HCT116 (cell line): ENCODE data around the gene LTV1. TPM values are rescaled to one million over a fixed set of nuclear protein-coding genes. Genes with fewer than 3 reads are reported as not detected.

ENCODE experiments used
- ATAC-seq: fragments of 200-7000 bp; cut with Tn5 transposase; 2 replicates; pipeline ENCODE4 v1.9.1; 2020; ENCODE audit warnings: mild to moderate bottlenecking, moderate library complexity
- BruUV-seq: library from RNA; stranded (reverse); fragments of 400-500 nt; replicated peaks from 2 replicates; lab custom pipeline; 2021; lab: Mats Ljungman, UMichigan
- CTCF ChIA-PET: fragments of 300-600 bp; sonication (Branson Sonifier 250); formaldehyde crosslinking; loops from one replicate; lab custom pipeline; 2021; ENCODE audit warnings: antibody characterized with exemption; lab: Charles Lee
- POLR2A ChIA-PET: fragments of 300-600, 350-600 bp; sonication (Branson Sonifier 250); formaldehyde crosslinking; loops from one replicate; lab custom pipeline; 2021; ENCODE audit warnings: antibody characterized with exemption; lab: Charles Lee
- RAD21 ChIA-PET, 2 experiments: fragments of 300-600 bp; sonication (Branson Sonifier 250); formaldehyde crosslinking; loops; one replicate each; lab custom pipeline; 2023; ENCODE audit warnings: low total read pairs in 2 of 2; ENCODE audit not compliant: uncharacterized antibody in 2 of 2, unreplicated experiment in 2 of 2, low non-redundant PET in 1 of 2; lab: Charles Lee
- DNase-seq: peaks from one replicate; pipeline ENCODE4 v3.0.0-alpha.2; 2010; ENCODE audit warnings: low read depth, low spot score
- H2AFZ ChIP-seq: fragments of 200-600 bp; shearing (Covaris generic), sonication (generic); 2 replicates; pipeline ENCODE4 v1.6.1; 2017; ENCODE audit warnings: low read depth, mixed run types, mixed read lengths, antibody characterized with exemption, low read length; ENCODE audit not compliant: poor library complexity, severe bottlenecking
- H3K27ac ChIP-seq: 2 replicates; pipeline ENCODE4 v1.5.1; 2012; ENCODE audit warnings: low read depth, low read length
- H3K27me3 ChIP-seq: fragments of 200-600 bp; sonication (generic); 2 replicates; pipeline ENCODE4 v1.6.1; 2016; ENCODE audit warnings: mixed run types, low read length, mixed read lengths; ENCODE audit not compliant: insufficient read depth
- H3K36me3 ChIP-seq, 2 experiments: fragments of 200-500 bp in 1 of 2; fragments of 200-600 bp in 1 of 2; sonication (Bioruptor generic) in 1 of 2; sonication (generic) in 1 of 2; 2 replicates each; pipeline versions ENCODE4 v1.5.1 to v1.6.1; 2014 to 2016; ENCODE audit warnings: low read length in 2 of 2, inconsistent platforms in 1 of 2, mixed read lengths in 1 of 2, mixed run types in 1 of 2; ENCODE audit not compliant: insufficient read depth in 2 of 2, control insufficient read depth in 1 of 2
- H3K4me1 ChIP-seq, 2 experiments: fragments of 200-600 bp in 1 of 2; sonication (generic) in 1 of 2; 2 replicates each; pipeline versions ENCODE4 v1.5.1 to v1.6.1; 2012 to 2017; ENCODE audit warnings: low read length in 2 of 2, inconsistent platforms in 1 of 2, mild to moderate bottlenecking in 1 of 2, mixed read lengths in 1 of 2, mixed run types in 1 of 2, moderate library complexity in 1 of 2; ENCODE audit not compliant: insufficient read depth in 2 of 2, control insufficient read depth in 1 of 2
- H3K4me2 ChIP-seq: fragments of 200-600 bp; sonication (generic); 2 replicates; pipeline ENCODE4 v1.6.1; 2017; ENCODE audit warnings: mixed run types, low read length, mixed read lengths
- H3K4me3 ChIP-seq, 2 experiments: fragments of 200-600 bp in 1 of 2; sonication (generic) in 1 of 2; replicated peaks in 1 of 2; 2 replicates each; pipeline ENCODE4 v1.5.1; 2011 to 2016; ENCODE audit warnings: low read length in 2 of 2, control low read depth in 1 of 2, low read depth in 1 of 2, mild to moderate bottlenecking in 1 of 2, mixed read lengths in 1 of 2, mixed run types in 1 of 2
- H3K79me2 ChIP-seq: fragments of 200-600 bp; sonication (generic); 2 replicates; pipeline ENCODE4 v1.6.1; 2017; ENCODE audit warnings: mild to moderate bottlenecking, mixed run types, low read length, moderate library complexity, mixed read lengths; ENCODE audit not compliant: insufficient read depth
- H3K9ac ChIP-seq: fragments of 200-600 bp; sonication (generic); 2 replicates; pipeline ENCODE4 v1.6.1; 2016; ENCODE audit warnings: low read length, mixed read lengths
- H3K9me2 ChIP-seq: fragments of 200-600 bp; sonication (generic), shearing (Covaris generic); 2 replicates; pipeline ENCODE4 v1.6.1; 2017; ENCODE audit warnings: mixed run types, mild to moderate bottlenecking, moderate library complexity; ENCODE audit not compliant: insufficient read depth
- H3K9me3 ChIP-seq, 2 experiments: fragments of 200-500 bp in 1 of 2; fragments of 200-600 bp in 1 of 2; sonication (Bioruptor generic) in 1 of 2; sonication (generic) in 1 of 2; 2 replicates each; pipeline ENCODE4 v1.6.1; 2014 to 2017; ENCODE audit warnings: low read length in 2 of 2, mixed read lengths in 2 of 2, inconsistent platforms in 1 of 2, low read depth in 1 of 2, mild to moderate bottlenecking in 1 of 2, mixed run types in 1 of 2, moderate library complexity in 1 of 2; ENCODE audit not compliant: control insufficient read depth in 1 of 2, insufficient read depth in 1 of 2
- H4K20me1 ChIP-seq: fragments of 200-600 bp; sonication (generic), shearing (Covaris generic); 2 replicates; pipeline ENCODE4 v1.6.1; 2017; ENCODE audit warnings: mixed run types, mild to moderate bottlenecking, moderate library complexity; ENCODE audit not compliant: insufficient read depth
- CBX3 ChIP-seq: IDR thresholded peaks from 2 replicates; pipeline ENCODE4 v1.6.1; 2012; ENCODE audit warnings: low read depth
- CTCF ChIP-seq, 3 experiments: fragments of 200-600 bp in 1 of 3; sonication (generic) in 1 of 3; IDR thresholded peaks in 2 of 3; conservative IDR thresholded peaks in 1 of 3; 2 replicates each; pipeline ENCODE4 v1.5.1; 2012 to 2017; ENCODE audit warnings: low read depth in 2 of 3, low read length in 2 of 3, antibody characterized with exemption in 1 of 3, borderline replicate concordance in 1 of 3, control low read depth in 1 of 3, mild to moderate bottlenecking in 1 of 3, mixed read lengths in 1 of 3, mixed run types in 1 of 3, moderate library complexity in 1 of 3; ENCODE audit not compliant: insufficient read depth in 1 of 3
- FOSL1 ChIP-seq: IDR thresholded peaks from 2 replicates; pipeline ENCODE4 v1.6.1; 2012; ENCODE audit warnings: low read depth
- POLR2AphosphoS5 ChIP-seq: IDR thresholded peaks from 2 replicates; pipeline ENCODE4 v1.6.1; 2011; ENCODE audit warnings: mild to moderate bottlenecking, low read depth, low read length, moderate library complexity
- SP1 ChIP-seq: IDR thresholded peaks from 2 replicates; pipeline ENCODE4 v1.6.1; 2012; ENCODE audit warnings: low read depth
- SRF ChIP-seq: IDR thresholded peaks from 2 replicates; pipeline ENCODE4 v1.6.1; 2012; ENCODE audit warnings: low read depth
- TCF7L2 ChIP-seq: IDR thresholded peaks from 2 replicates; pipeline ENCODE4 v1.7.0; 2011; ENCODE audit warnings: borderline replicate concordance, inconsistent platforms; ENCODE audit not compliant: insufficient read depth, insufficient read length; ENCODE audit errors: extremely low read depth
- ZFX ChIP-seq: fragments of 450-650 bp; IDR thresholded peaks from 2 replicates; pipeline ENCODE4 v1.6.1; 2017
- intact Hi-C: fragments of 100-400 bp; cut with micrococcal nuclease; formaldehyde crosslinking; loops from 2 replicates; pipeline ENCODE4 v1.10.0; 2022
- total RNA-seq: library from RNA; stranded (reverse); gene quantifications from one replicate; pipeline ENCODE4 v1.2.1, GENCODE V29; 2021; ENCODE audit not compliant: unreplicated experiment

LTV1 gene
- total RNA-seq, 1 experiment from 2014 or later: 40.3 TPM

- no peak for TF ChIP-seq ZFX
- TF ChIP-seq SRF: no peak
- no peak for TF ChIP-seq CBX3
- no peak for TF ChIP-seq CTCF (IDR thresholded peaks at IDR 0.05 in 2 of 3, conservative IDR thresholded peaks at IDR 0.05 in 1 of 3; ENCODE audit: borderline replicate concordance in 1 of 3, insufficient read depth in 1 of 3, low read depth in 2 of 3, low read length in 2 of 3)
These were observed 42.0 kb downstream of the LTV1 start (continued) for GRCh38 chr6:143885116-143885515.

GRCh38 chr6:143894655-143895054 is 51.5 kb downstream of the LTV1 start:
- Histone ChIP-seq H3K36me3 (no peaks in the 10 kb centered on the region), H3K4me3 (no peak overlapping the region), H4K20me1 (no peaks in the 10 kb centered on the region), H3K9ac (no peak overlapping the region), H3K79me2 (no peaks in the 10 kb centered on the region), H3K9me2 (no peaks in the 10 kb centered on the region), H3K27ac (no peak overlapping the region), H3K27me3 (no peaks in the 10 kb centered on the region), H3K4me1 (no peaks in the 10 kb centered on the region), H3K9me3 (no peaks in the 10 kb centered on the region), H3K4me2 (no peak overlapping the region), H2AFZ (no peak overlapping the region)
- ChIA-PET CTCF (no interaction called here), POLR2A (no interaction called here), RAD21 (no interaction called here)
- TF ChIP-seq SP1 (no peak), CBX3 (no peak), TCF7L2 (no peak), POLR2AphosphoS5 (no peak), FOSL1 (no peak)
- no TSS peak for BruUV-seq
- ATAC-seq (no peak), DNase-seq (no peak)
- intact Hi-C loops: no loop called here
